Measurements from ENCODE around the gene WNT3.

Gene WNT3

GRCh38 chr17:46833840-46834208 lies 15.3 kb upstream of the WNT3 start:
- no peak for DNase-seq

GRCh38 chr17:46832945-46833839 lies 14.7 kb upstream of the WNT3 start:
- DNase-seq, result no peak

- no peak for DNase-seq
These were observed 13.9 kb upstream of the WNT3 start for GRCh38 chr17:46832331-46832821.

- no peak for DNase-seq
These were observed 13.3 kb upstream of the WNT3 start for GRCh38 chr17:46831573-46832330.

GRCh38 chr17:46827274-46827673 lies 8.8 kb upstream of the WNT3 start:
- no peak for DNase-seq

- no peak for DNase-seq
These were observed 7.6 kb upstream of the WNT3 start for GRCh38 chr17:46826116-46826515.

- DNase-seq, result no peak
These were observed 5.2 kb upstream of the WNT3 start for GRCh38 chr17:46823657-46824056.

- no peak for DNase-seq
These were observed 4.0 kb upstream of the WNT3 start for GRCh38 chr17:46822388-46822921.

GRCh38 chr17:46821482-46822387 lies 3.2 kb upstream of the WNT3 start:
- no peak for DNase-seq

GRCh38 chr17:46820592-46821450 lies 2.3 kb upstream of the WNT3 start:
- no peak for DNase-seq

GRCh38 chr17:46819906-46820351 lies 1.4 kb upstream of the WNT3 start:
- DNase-seq, result no peak

GRCh38 chr17:46818929-46819859 lies 702 bp upstream of the WNT3 start:
- no peak for DNase-seq

- no peak for DNase-seq
These were observed 637 bp downstream of the WNT3 start for GRCh38 chr17:46817901-46818209.

- no peak for DNase-seq
These were observed 1.2 kb downstream of the WNT3 start for GRCh38 chr17:46817151-46817900.

GRCh38 chr17:46815474-46816353 lies 2.8 kb downstream of the WNT3 start:
- no peak for DNase-seq

GRCh38 chr17:46814446-46814845 lies 4.0 kb downstream of the WNT3 start:
- no peak for DNase-seq

- DNase-seq, result no peak
These were observed 4.6 kb downstream of the WNT3 start for GRCh38 chr17:46813920-46814319.

- no peak for DNase-seq
These were observed 5.7 kb downstream of the WNT3 start for GRCh38 chr17:46812624-46813318.

Data from NCI-H748 treated with DMSO at 0.1 percent for 48 hours (cell line).